ENCODE data around the gene CFHR2. TPM values are rescaled to one million over a fixed set of nuclear protein-coding genes. Genes with fewer than 3 reads are reported as not detected.
"Not testable (repeated sequence)": the region's sequence is repeated elsewhere in the genome, so short reads cannot be mapped to it uniquely, and the experiment has no call there.

The CFHR2 gene
- total RNA-seq = not detected
- long read RNA-seq = 0 reads

GRCh38 chr1:196943568-196943967 is at the start of gene CFHR2:
Gene CFHR2, plus strand, starts transcription at chr1:196943738. Its CDS starts 143 bp downstream, at chr1:196943881.
- DNase-seq; ATAC-seq; intact Hi-C loops (cut with DNase I): not testable (repeated sequence)

GRCh38 chr1:196896355-196896754 is 47.2 kb upstream of the CFHR2 start:
- DNase-seq (no peak), ATAC-seq (no peak)
- intact Hi-C loops (cut with DNase I) = no loop called here

GRCh38 chr1:196897158-196897828 is 46.2 kb upstream of the CFHR2 start:
- intact Hi-C loops (cut with DNase I) = no loop called here
- ATAC-seq (no peak), DNase-seq (no peak)

GRCh38 chr1:196902344-196902743 is 41.2 kb upstream of the CFHR2 start:
- intact Hi-C loops (cut with DNase I) = no loop called here
- ATAC-seq (no peak), DNase-seq (no peak)

- intact Hi-C loops (cut with DNase I) = no loop called here
- ATAC-seq = no peak
- DNase-seq = no peak
Measured at GRCh38 chr1:196910215-196910614, 33.3 kb upstream of the CFHR2 start.

- ATAC-seq; DNase-seq; intact Hi-C loops (cut with DNase I): not testable (repeated sequence)
Measured at GRCh38 chr1:196912283-196912682, 31.3 kb upstream of the CFHR2 start.

- DNase-seq; intact Hi-C loops (cut with DNase I); ATAC-seq: not testable (repeated sequence)
Measured at GRCh38 chr1:196926839-196927238, 16.7 kb upstream of the CFHR2 start.

GRCh38 chr1:196932853-196933252 is 10.7 kb upstream of the CFHR2 start:
- ATAC-seq; intact Hi-C loops (cut with DNase I); DNase-seq: not testable (repeated sequence)

- ATAC-seq (no peak), DNase-seq (no peak)
- intact Hi-C loops (cut with DNase I) = no loop called here
Measured at GRCh38 chr1:196933531-196934189, 9.9 kb upstream of the CFHR2 start.

GRCh38 chr1:196941474-196941873 is 2.1 kb upstream of the CFHR2 start:
- DNase-seq; ATAC-seq; intact Hi-C loops (cut with DNase I): not testable (repeated sequence)

GRCh38 chr1:196951711-196952394 is 8.3 kb downstream of the CFHR2 start:
- DNase-seq (no peak), ATAC-seq (no peak)
- intact Hi-C loops (cut with DNase I) = no loop called here

GRCh38 chr1:196954778-196955177 is 11.2 kb downstream of the CFHR2 start:
- intact Hi-C loops (cut with DNase I) = no loop called here
- DNase-seq = no peak
- no peak for ATAC-seq

- intact Hi-C loops (cut with DNase I) = no loop called here
- ATAC-seq = no peak
- DNase-seq = no peak
Measured at GRCh38 chr1:196955926-196956325, 12.4 kb downstream of the CFHR2 start.

- intact Hi-C loops (cut with DNase I) = no loop called here
- DNase-seq (no peak), ATAC-seq (no peak)
Measured at GRCh38 chr1:196960854-196961253, 17.3 kb downstream of the CFHR2 start.

- intact Hi-C loops (cut with DNase I) = no loop called here
- DNase-seq (no peak), ATAC-seq (no peak)
Measured at GRCh38 chr1:196970182-196970581, 26.6 kb downstream of the CFHR2 start.

- no peak for ATAC-seq
- intact Hi-C loops (cut with DNase I) = no loop called here
- DNase-seq = no peak
Measured at GRCh38 chr1:196976278-196976677, 32.7 kb downstream of the CFHR2 start.

- DNase-seq = no peak
- ATAC-seq = no peak
- intact Hi-C loops (cut with DNase I) = no loop called here
Measured at GRCh38 chr1:196977278-196977677, 33.7 kb downstream of the CFHR2 start, which contains the start of gene CFHR5. Gene CFHR5, plus strand, starts transcription at chr1:196977556. Its CDS starts 109 bp downstream, at chr1:196977665.

- intact Hi-C loops (cut with DNase I) = no loop called here
- ATAC-seq (no peak), DNase-seq (no peak)
Measured at GRCh38 chr1:196980859-196981258, 37.3 kb downstream of the CFHR2 start.

GRCh38 chr1:196982247-196982646 is 38.7 kb downstream of the CFHR2 start:
- intact Hi-C loops (cut with DNase I); ATAC-seq; DNase-seq: not testable (repeated sequence)

Measured in left cardiac atrium (tissue), 4 donors.